Peyer's patch (tissue), 4 donors: Measurements from ENCODE around the gene STAT5B.

ENCODE experiments used
- CTCF ChIP-seq, 6 experiments: fragments of 450-650 bp in 4 of 6; fragments of 200-600 bp in 2 of 6; sonication (generic) in 1 of 6; IDR thresholded peaks; one replicate each; pipeline ENCODE4 v1.5.1; 2017 to 2019; ENCODE audit warnings: antibody characterized with exemption in 6 of 6, mild to moderate bottlenecking in 3 of 6, moderate library complexity in 1 of 6
- POLR2A ChIP-seq, 2 donors: fragments of 450-650 bp; IDR thresholded peaks; one replicate each; pipeline ENCODE4 v1.5.1; 2017; ENCODE audit warnings: antibody characterized with exemption in 2 of 2, mild to moderate bottlenecking in 2 of 2, moderate library complexity in 2 of 2

- TF ChIP-seq CTCF (IDR thresholded peaks at IDR 0.05) (no peak), POLR2A (IDR thresholded peaks at IDR 0.05) (no peak)
Measured at GRCh38 chr17:42266918-42267766, 9.0 kb downstream of the STAT5B start.
